HEK293 (cell line): ENCODE data around the gene BRF1.

Source experiments
- CTCF ChIA-PET: fragments of 350-600 bp; formaldehyde crosslinking; extraction: SDS; loops from one replicate; lab custom pipeline; 2021; ENCODE audit warnings: antibody characterized with exemption; lab: Yijun Ruan, JAX
- POLR2A ChIA-PET: fragments of 300-600 bp; formaldehyde crosslinking; extraction: SDS; loops from one replicate; lab custom pipeline; 2020; ENCODE audit warnings: antibody characterized with exemption, inconsistent platforms; lab: Yijun Ruan, JAX
- H3K27ac ChIP-seq: fragments of 200-500 bp; sonication (Bioruptor generic); 2 replicates; pipeline ENCODE4 v1.5.1; 2014; ENCODE audit warnings: low read depth, low read length, control low read depth, inconsistent platforms; ENCODE audit errors: extremely low read depth
- H3K36me3 ChIP-seq, 2 experiments: fragments of 200-500 bp in 1 of 2; sonication (Bioruptor generic) in 1 of 2; 1 replicate in 1 of 2; 2 replicates in 1 of 2; pipeline ENCODE4 v1.5.1; 2014 to 2017; ENCODE audit warnings: inconsistent platforms in 2 of 2, low read length in 2 of 2; ENCODE audit not compliant: control insufficient read depth in 2 of 2, insufficient read depth in 1 of 2
- H3K4me1 ChIP-seq: fragments of 200-500 bp; sonication (Bioruptor generic); 2 replicates; pipeline ENCODE4 v1.5.1; 2014; ENCODE audit warnings: mild to moderate bottlenecking, low read length, inconsistent platforms; ENCODE audit not compliant: control insufficient read depth, insufficient read depth
- H3K4me3 ChIP-seq: 2 replicates; pipeline ENCODE4 v1.5.1; 2011; ENCODE audit warnings: low read depth, mild to moderate bottlenecking, control low read depth, low read length, moderate library complexity
- H3K9me3 ChIP-seq: fragments of 200-500 bp; sonication (Bioruptor generic); 2 replicates; pipeline ENCODE4 v1.5.1; 2014; ENCODE audit warnings: low read depth, low read length, inconsistent platforms; ENCODE audit not compliant: control insufficient read depth, insufficient read depth
- EGR2 ChIP-seq: fragments of 450-650 bp; formaldehyde crosslinking; IDR thresholded peaks from 2 replicates; pipeline ENCODE4 v1.5.1; 2016; ENCODE audit warnings: low read depth, missing biosample characterization, missing genetic modification characterization
- GLIS1 ChIP-seq: fragments of 450-650 bp; formaldehyde crosslinking; IDR thresholded peaks from 2 replicates; pipeline ENCODE4 v1.5.1; 2016; ENCODE audit warnings: missing biosample characterization, missing genetic modification characterization
- KLF1 ChIP-seq: fragments of 450-650 bp; formaldehyde crosslinking; IDR thresholded peaks from 2 replicates; pipeline ENCODE4 v1.5.1; 2016; ENCODE audit warnings: missing biosample characterization, missing genetic modification characterization
- PBX3 ChIP-seq: sonication (generic); formaldehyde crosslinking; IDR thresholded peaks from 2 replicates; pipeline ENCODE4 v1.8.1; 2022; ENCODE audit warnings: mild to moderate bottlenecking, moderate library complexity, missing genetic modification reagents
- SALL2 ChIP-seq: fragments of 450-650 bp; formaldehyde crosslinking; IDR thresholded peaks from 2 replicates; pipeline ENCODE4 v1.5.0; 2017; ENCODE audit warnings: missing biosample characterization, mild to moderate bottlenecking, missing genetic modification characterization, borderline replicate concordance
- WT1 ChIP-seq: fragments of 450-650 bp; formaldehyde crosslinking; IDR thresholded peaks from 2 replicates; pipeline ENCODE4 v1.5.1; 2016; ENCODE audit warnings: missing biosample characterization, missing genetic modification characterization
- YY1 ChIP-seq: fragments of 450-650 bp; formaldehyde crosslinking; IDR thresholded peaks from 2 replicates; pipeline ENCODE4 v1.5.1; 2018; ENCODE audit warnings: missing biosample characterization, missing genetic modification characterization
- ZEB2 ChIP-seq: fragments of 450-650 bp; formaldehyde crosslinking; IDR thresholded peaks from 2 replicates; pipeline ENCODE4 v1.5.1; 2016; ENCODE audit warnings: missing biosample characterization, missing genetic modification characterization
- ZFHX2 ChIP-seq: fragments of 450-650 bp; formaldehyde crosslinking; conservative IDR thresholded peaks from 2 replicates; pipeline ENCODE4 v1.5.1; 2016; ENCODE audit warnings: missing biosample characterization, missing genetic modification characterization
- ZIC2 ChIP-seq: fragments of 450-650 bp; formaldehyde crosslinking; IDR thresholded peaks from 2 replicates; pipeline ENCODE4 v1.5.1; 2016; ENCODE audit warnings: missing biosample characterization, missing genetic modification characterization
- ZNF121 ChIP-seq: fragments of 450-650 bp; formaldehyde crosslinking; IDR thresholded peaks from 2 replicates; pipeline ENCODE4 v1.5.1; 2016; ENCODE audit warnings: missing biosample characterization, missing genetic modification characterization
- ZNF175 ChIP-seq: fragments of 450-650 bp; formaldehyde crosslinking; IDR thresholded peaks from 2 replicates; pipeline ENCODE4 v1.5.1; 2016; ENCODE audit warnings: missing biosample characterization, missing genetic modification characterization
- ZNF223 ChIP-seq: fragments of 450-650 bp; formaldehyde crosslinking; IDR thresholded peaks from 2 replicates; pipeline ENCODE4 v1.5.1; 2016; ENCODE audit warnings: missing biosample characterization, missing genetic modification characterization
- ZNF274 ChIP-seq, 2 experiments: fragments of 200-500 bp in 1 of 2; fragments of 450-650 bp in 1 of 2; sonication (Bioruptor generic) in 1 of 2; formaldehyde crosslinking in 1 of 2; IDR thresholded peaks; 2 replicates each; pipeline versions ENCODE4 v1.5.1 to v1.6.1; 2014 to 2016; ENCODE audit warnings: borderline replicate concordance in 1 of 2, inconsistent platforms in 1 of 2, low read length in 1 of 2, missing biosample characterization in 1 of 2, missing genetic modification characterization in 1 of 2
- ZNF311 ChIP-seq: fragments of 450-650 bp; formaldehyde crosslinking; IDR thresholded peaks from 2 replicates; pipeline ENCODE4 v1.5.1; 2017; ENCODE audit warnings: missing biosample characterization, missing genetic modification characterization, borderline replicate concordance
- ZNF416 ChIP-seq: fragments of 450-650 bp; formaldehyde crosslinking; IDR thresholded peaks from 2 replicates; pipeline ENCODE4 v1.5.1; 2016; ENCODE audit warnings: missing biosample characterization, missing genetic modification characterization
- ZNF48 ChIP-seq: fragments of 450-650 bp; formaldehyde crosslinking; IDR thresholded peaks from 2 replicates; pipeline ENCODE4 v1.5.1; 2016; ENCODE audit warnings: missing biosample characterization, missing genetic modification characterization
- ZNF561 ChIP-seq: fragments of 450-650 bp; IDR thresholded peaks from 2 replicates; pipeline ENCODE4 v1.5.1; 2018; ENCODE audit warnings: missing biosample characterization, missing genetic modification characterization, borderline replicate concordance
- ZNF610 ChIP-seq: fragments of 450-650 bp; formaldehyde crosslinking; IDR thresholded peaks from 2 replicates; pipeline ENCODE4 v1.5.1; 2016; ENCODE audit warnings: missing biosample characterization, missing genetic modification characterization, borderline replicate concordance
- ZNF830 ChIP-seq: fragments of 450-650 bp; IDR thresholded peaks from 2 replicates; pipeline ENCODE4 v1.5.0; 2018; ENCODE audit warnings: missing biosample characterization, missing genetic modification characterization, low read depth, mild to moderate bottlenecking, moderate library complexity
- ZSCAN18 ChIP-seq: fragments of 450-650 bp; formaldehyde crosslinking; IDR thresholded peaks from 2 replicates; pipeline ENCODE4 v1.5.1; 2016; ENCODE audit warnings: missing biosample characterization, missing genetic modification characterization
- ZSCAN4 ChIP-seq: fragments of 450-650 bp; formaldehyde crosslinking; IDR thresholded peaks from 2 replicates; pipeline ENCODE4 v1.5.1; 2017; ENCODE audit warnings: missing biosample characterization, missing genetic modification characterization

BRF1 gene

GRCh38 chr14:105216490-105217247, 84.1 kb downstream of the BRF1 start:
- TF ChIP-seq ZIC2 (tag by site-specific recombination) (peak; percentile 78), ZNF48 (tag by site-specific recombination) (no peak), GLIS1 (peak; percentile 72)
- Histone ChIP-seq H3K9me3 (no peaks in the 10 kb centered on the region), H3K36me3 (peaks cover 0 to 88% of the 10 kb centered on the region in 2 experiments; a peak in 1 of 3 replicates), H3K27ac (no peak overlapping the region), H3K4me3 (no peak overlapping the region), H3K4me1 (no peaks in the 10 kb centered on the region)
- ChIA-PET POLR2A (no interaction called here), CTCF (interaction anchor here (0.6 kb wide), 1 partner anchor 166 kb away, joined by 3 read pairs; no protein-coding TSS in a partner anchor)

- CTCF ChIA-PET = no interaction called here
- H3K36me3 ChIP-seq = peaks cover 0 to 78% of the 10 kb centered on the region in 2 experiments; a peak in 1 of 3 replicates
- TF ChIP-seq WT1 (tag by site-specific recombination) (no peak), PBX3 (CRISPR knock-in tag) (no peak), ZNF121 (tag by site-specific recombination) (no peak), ZNF223 (no peak), ZNF830 (no peak), ZSCAN4 (tag by site-specific recombination) (peak; percentile 100), ZNF175 (tag by site-specific recombination) (no peak), ZNF416 (tag by site-specific recombination) (no peak), YY1 (tag by site-specific recombination) (no peak), ZEB2 (tag by site-specific recombination) (no peak), ZSCAN18 (no peak), ZNF311 (tag by site-specific recombination) (peak; percentile 14; the same call in 1 of the 2 replicates), SALL2 (no peak), ZNF561 (no peak)
- TF ChIP-seq, all 188 proteins: peak for 2
- POLR2A ChIA-PET = no interaction called here
- Histone ChIP-seq H3K27ac (no peak overlapping the region), H3K9me3 (no peaks in the 10 kb centered on the region), H3K4me3 (no peak overlapping the region), H3K4me1 (no peaks in the 10 kb centered on the region)
These were observed 85.2 kb downstream of the BRF1 start for GRCh38 chr14:105215602-105216001.

GRCh38 chr14:105214324-105214915, 86.4 kb downstream of the BRF1 start:
- Histone ChIP-seq H3K9me3 (no peaks in the 10 kb centered on the region), H3K4me1 (no peaks in the 10 kb centered on the region), H3K36me3 (peaks cover 0 to 73% of the 10 kb centered on the region in 2 experiments; a peak in 1 of 3 replicates), H3K27ac (no peak overlapping the region), H3K4me3 (no peak overlapping the region)
- ChIA-PET CTCF (interaction anchor here (0.9 to 2.1 kb wide), 3 partner anchors 10 to 137 kb away, joined by 3 to 5 read pairs (median 4); no protein-coding TSS in a partner anchor), POLR2A (interaction anchor here (1.2 kb wide), 1 partner anchor 10 kb away, joined by 3 read pairs; no protein-coding TSS in a partner anchor)
- TF ChIP-seq ZNF610 (tag by site-specific recombination) (no peak), KLF1 (peak; percentile 70), ZNF274 (IDR thresholded peaks at IDR 0.05; ENCODE audit: low read length) (no peak), ZNF274 (tag by site-specific recombination; IDR thresholded peaks at IDR 0.05; ENCODE audit: borderline replicate concordance) (no peak), ZFHX2 (peak; percentile 90), EGR2 (tag by site-specific recombination) (peak; percentile 84)
